H1 (cell line): Measurements from ENCODE around the gene SMIM33. TPM values are rescaled to one million over a fixed set of nuclear protein-coding genes. Genes with fewer than 3 reads are reported as not detected.

Experiments used
- CTCF ChIA-PET: fragments of 300-600 bp; sonication (Branson Sonifier 250); formaldehyde crosslinking; loops from one replicate; lab custom pipeline; 2021; ENCODE audit not compliant: partially characterized antibody; lab: Charles Lee
- POLR2A ChIA-PET: fragments of 300-600 bp; sonication (Branson Sonifier 250); formaldehyde crosslinking; loops from one replicate; lab custom pipeline; 2021; ENCODE audit warnings: inconsistent platforms; ENCODE audit not compliant: partially characterized antibody; lab: Charles Lee
- DNase-seq, 2 experiments: peaks; one replicate each; pipeline versions ENCODE4 v3.0.0 to v3.0.0-alpha.2; 2010 to 2022; ENCODE audit warnings: low spot score in 2 of 2, low read depth in 1 of 2, mixed read lengths in 1 of 2
- FAIRE-seq: peaks from 2 replicates; lab custom pipeline; 2011; peaks lifted over from hg19 to GRCh38; lab: Jason Lieb, UNC
- H2AFZ ChIP-seq: 2 replicates; pipeline ENCODE4 v1.8.1; 2012; ENCODE audit warnings: low read length, inconsistent platforms
- H2AK5ac ChIP-seq: 2 replicates; pipeline ENCODE4 v1.6.1; 2013; ENCODE audit warnings: low read depth, low read length
- H2BK120ac ChIP-seq: replicated peaks from 2 replicates; pipeline ENCODE3; 2013; ENCODE audit warnings: low read depth, low read length, inconsistent platforms
- H2BK12ac ChIP-seq: 2 replicates; pipeline ENCODE4 v1.6.1; 2013; ENCODE audit warnings: low read depth, low read length
- H2BK15ac ChIP-seq: 2 replicates; pipeline ENCODE4 v1.6.1; 2013; ENCODE audit warnings: low read length
- H2BK20ac ChIP-seq: 2 replicates; pipeline ENCODE4 v1.6.1; 2013; ENCODE audit warnings: low read length
- H2BK5ac ChIP-seq: 2 replicates; pipeline ENCODE4 v1.6.1; 2013; ENCODE audit warnings: low read depth, low read length
- H3K14ac ChIP-seq: 2 replicates; pipeline ENCODE4 v1.6.1; 2013; ENCODE audit warnings: inconsistent platforms; ENCODE audit not compliant: insufficient read length
- H3K18ac ChIP-seq: 2 replicates; pipeline ENCODE4 v1.6.1; 2013; ENCODE audit warnings: low read length; ENCODE audit errors: extremely low read depth
- H3K23ac ChIP-seq: 2 replicates; pipeline ENCODE4 v1.6.1; 2013; ENCODE audit warnings: inconsistent platforms; ENCODE audit not compliant: insufficient read length
- H3K23me2 ChIP-seq: 2 replicates; pipeline ENCODE4 v1.6.1; 2013; ENCODE audit warnings: low read depth, low read length
- H3K27ac ChIP-seq: 2 replicates; pipeline ENCODE4 v1.6.1; 2011; ENCODE audit warnings: low read depth, low read length, inconsistent platforms
- H3K27me3 ChIP-seq, 4 experiments: replicated peaks in 1 of 4; 1 replicate in 1 of 4; 2 replicates in 3 of 4; pipeline versions ENCODE4 v1.6.1 to v1.8.1; 2011 to 2013; ENCODE audit warnings: low read length in 3 of 4, mild to moderate bottlenecking in 3 of 4, inconsistent platforms in 2 of 4, mixed read lengths in 2 of 4, moderate library complexity in 1 of 4; ENCODE audit not compliant: control insufficient read depth in 3 of 4, insufficient read depth in 3 of 4; ENCODE audit errors: extremely low read depth in 1 of 4
- H3K36me3 ChIP-seq, 4 experiments: 2 replicates each; pipeline versions ENCODE4 v1.6.1 to v1.8.1; 2011 to 2013; ENCODE audit warnings: mild to moderate bottlenecking in 4 of 4, low read length in 3 of 4, moderate library complexity in 2 of 4, control low read depth in 1 of 4, inconsistent platforms in 1 of 4; ENCODE audit not compliant: insufficient read depth in 4 of 4, control insufficient read depth in 2 of 4
- H3K4ac ChIP-seq: replicated peaks from 2 replicates; pipeline ENCODE3; 2013; ENCODE audit warnings: low read length, low read depth, mixed read lengths, inconsistent platforms; ENCODE audit not compliant: insufficient read length
- H3K4me1 ChIP-seq, 4 experiments: replicated peaks in 1 of 4; 1 replicate in 1 of 4; 2 replicates in 3 of 4; pipeline versions ENCODE4 v1.6.1 to v1.8.1; 2011 to 2013; ENCODE audit warnings: low read length in 3 of 4, inconsistent platforms in 2 of 4, mixed read lengths in 1 of 4; ENCODE audit not compliant: insufficient read depth in 4 of 4, control insufficient read depth in 3 of 4
- H3K4me2 ChIP-seq, 2 experiments: 2 replicates each; pipeline versions ENCODE4 v1.6.1 to v1.8.1; 2011 to 2013; ENCODE audit warnings: low read depth in 2 of 2, low read length in 2 of 2, control low read depth in 1 of 2, inconsistent platforms in 1 of 2, mild to moderate bottlenecking in 1 of 2; ENCODE audit not compliant: insufficient read depth in 1 of 2
- H3K4me3 ChIP-seq, 4 experiments: fragments of 200-600, 300-600 bp in 1 of 4; sonication (generic), shearing (Covaris generic), sonication (Bioruptor Twin) in 1 of 4; 2 replicates each; pipeline versions ENCODE4 v1.5.1 to v1.8.1; 2011 to 2016; ENCODE audit warnings: low read length in 4 of 4, low read depth in 3 of 4, control low read depth in 2 of 4, inconsistent platforms in 2 of 4, mild to moderate bottlenecking in 2 of 4, mixed read lengths in 1 of 4, moderate library complexity in 1 of 4; ENCODE audit not compliant: insufficient read depth in 2 of 4; ENCODE audit errors: extremely low read depth in 1 of 4
- H3K56ac ChIP-seq: replicated peaks from 2 replicates; pipeline ENCODE3; 2013; ENCODE audit warnings: low read depth, mild to moderate bottlenecking, mixed read lengths, low read length, inconsistent platforms; ENCODE audit not compliant: insufficient read length
- H3K79me1 ChIP-seq: 2 replicates; pipeline ENCODE4 v1.6.1; 2013; ENCODE audit warnings: low read depth, low read length, control low read depth
- H3K79me2 ChIP-seq, 2 experiments: 2 replicates each; pipeline versions ENCODE4 v1.6.1 to v1.8.1; 2012 to 2013; ENCODE audit warnings: low read length in 2 of 2, mild to moderate bottlenecking in 2 of 2, inconsistent platforms in 1 of 2; ENCODE audit not compliant: insufficient read depth in 2 of 2, control insufficient read depth in 1 of 2
- H3K9ac ChIP-seq, 4 experiments: replicated peaks in 1 of 4; 1 replicate in 1 of 4; 2 replicates in 3 of 4; pipeline versions ENCODE4 v1.6.1 to v1.8.1; 2011 to 2013; ENCODE audit warnings: low read depth in 3 of 4, low read length in 3 of 4, control low read depth in 2 of 4, mild to moderate bottlenecking in 2 of 4, moderate library complexity in 2 of 4, inconsistent platforms in 1 of 4; ENCODE audit errors: extremely low read depth in 1 of 4
- H3K9me3 ChIP-seq, 2 experiments: 2 replicates each; pipeline versions ENCODE4 v1.6.1 to v1.8.1; 2012 to 2013; ENCODE audit warnings: mild to moderate bottlenecking in 2 of 2, moderate library complexity in 2 of 2, control low read depth in 1 of 2, inconsistent platforms in 1 of 2, low read depth in 1 of 2, low read length in 1 of 2, mixed read lengths in 1 of 2; ENCODE audit not compliant: insufficient read depth in 2 of 2
- H4K20me1 ChIP-seq, 2 experiments: replicated peaks in 1 of 2; 2 replicates each; pipeline versions ENCODE3 to v1.8.1; 2011 to 2013; ENCODE audit warnings: inconsistent platforms in 2 of 2, low read length in 2 of 2, mild to moderate bottlenecking in 1 of 2; ENCODE audit not compliant: insufficient read depth in 2 of 2, control insufficient read depth in 1 of 2
- H4K5ac ChIP-seq: 2 replicates; pipeline ENCODE4 v1.6.1; 2013; ENCODE audit warnings: low read length, low read depth, mixed read lengths, inconsistent platforms; ENCODE audit not compliant: insufficient read length
- H4K8ac ChIP-seq: 2 replicates; pipeline ENCODE4 v1.8.0; 2013; ENCODE audit warnings: mild to moderate bottlenecking, moderate library complexity, low read length, inconsistent platforms; ENCODE audit not compliant: insufficient read depth; ENCODE audit errors: extremely low read depth
- H4K91ac ChIP-seq: replicated peaks from 2 replicates; pipeline ENCODE3; 2013; ENCODE audit warnings: low read length, mixed read lengths, inconsistent platforms; ENCODE audit not compliant: insufficient read length
- KDM1A ChIP-seq: fragments of 200-600, 300-600 bp; sonication (generic); IDR thresholded peaks from 2 replicates; pipeline ENCODE4 v1.7.1; 2016; ENCODE audit warnings: mild to moderate bottlenecking, low read length, borderline replicate concordance
- SP1 ChIP-seq: IDR thresholded peaks from 2 replicates; pipeline ENCODE4 v1.6.1; 2011; ENCODE audit warnings: low read depth, low read length
- WGBS, 2 experiments: shearing (Covaris generic) in 1 of 2; methylation state at CpG; one replicate each; pipeline versions ENCODE4 v1.1.6 to v1.1.7; 2013 to 2015; ENCODE audit warnings: low lambda C conversion rate in 2 of 2, mixed read lengths in 2 of 2, inconsistent platforms in 1 of 2, low coverage in 1 of 2, missing lambda C conversion rate in 1 of 2; ENCODE audit not compliant: insufficient replicate concordance in 2 of 2, insufficient coverage in 1 of 2, insufficient read length in 1 of 2; ENCODE audit errors: extremely low coverage in 1 of 2, missing lambda C conversion rate in 1 of 2; 5-methylcytosine and 5-hydroxymethylcytosine counted together
- polyA plus RNA-seq, 7 experiments: library from polyadenylated mRNA; depleted of rRNA in 3 of 7; stranded (reverse) in 5 of 7; unstranded in 2 of 7; fragments of >200 nt in 5 of 7; fragments of 200-250 nt in 2 of 7; gene quantifications; 1 replicate in 5 of 7; 2 replicates in 1 of 7; 4 replicates in 1 of 7; pipeline versions ENCODE4 v1.2.1 to v1.2.3, GENCODE V29; 2011 to 2013; ENCODE audit warnings: missing spikeins in 2 of 7, mixed read lengths in 2 of 7
- total RNA-seq: library from RNA; stranded (reverse); fragmentation: NEBNext Ultra II Directional; extraction: Animal tissue kit (Norgen Biotek cat#: 25700); gene quantifications from 2 replicates; pipeline ENCODE4 v1.2.1, GENCODE V29; 2021

Gene SMIM33
- total and polyA plus RNA-seq, 2 of the 8 experiments (the other 6 are each of a cell fraction or from before 2014, with no cell fraction given): not detected

DNA sequence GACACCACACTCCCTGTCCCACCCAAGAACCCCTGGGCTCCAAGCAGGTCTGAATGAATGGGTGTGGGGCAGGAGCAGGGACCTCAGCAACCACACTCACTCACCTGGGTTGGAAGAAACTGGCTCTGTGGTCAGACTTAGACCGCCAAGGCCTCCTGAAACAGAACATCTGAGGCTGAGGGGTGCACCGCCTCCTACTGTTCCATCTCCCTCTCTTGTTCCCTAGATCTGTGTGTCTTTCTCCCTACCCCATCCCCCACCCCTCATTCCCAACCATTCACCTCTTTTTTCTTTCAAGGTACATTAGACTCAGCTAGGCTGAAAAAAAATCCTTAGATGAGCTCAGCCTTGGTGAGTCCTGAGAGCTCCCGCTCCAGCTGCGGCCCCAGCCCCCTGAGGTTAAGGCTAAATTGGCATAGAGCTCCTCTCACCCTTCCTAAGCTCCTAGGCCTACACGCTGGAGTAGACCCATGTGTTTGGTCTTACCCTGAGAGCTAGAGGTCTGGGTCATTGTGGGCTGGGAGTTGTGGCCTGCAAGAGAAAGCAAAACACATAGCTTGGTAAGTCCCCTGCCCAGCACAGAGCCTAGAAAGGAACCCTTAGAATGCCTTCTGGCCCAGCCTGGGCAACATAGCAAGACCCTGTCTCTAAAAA, 13.0 kb upstream of the SMIM33 start:
- Histone ChIP-seq H2BK5ac (no peak overlapping the region), H3K4me2 (no peak overlapping the region), H2AK5ac (no peak overlapping the region), H3K79me2 (no peaks in the 10 kb centered on the region), H3K9me3 (no peaks in the 10 kb centered on the region), H3K27ac (no peak overlapping the region), H3K23me2 (peaks cover 10% of the 10 kb centered on the region; the same call in 1 of the 2 replicates), H4K5ac (no peak overlapping the region), H4K8ac (0 out of 2 replicates have a peak overlapping the region, but pooled peaks have one; percentile 45), H3K56ac (no peak overlapping the region), H3K18ac (no peak overlapping the region), H2BK12ac (peak overlapping the region; percentile 62; the same call in 1 of the 2 replicates), H2AFZ (no peak overlapping the region), H3K9ac (no peak overlapping the region), H3K27me3 (no peaks in the 10 kb centered on the region), H3K36me3 (no peaks in the 10 kb centered on the region), H4K91ac (no peak overlapping the region), H3K14ac (no peak overlapping the region), H2BK120ac (no peak overlapping the region), H3K4ac (no peak overlapping the region), H2BK20ac (no peak overlapping the region), H3K79me1 (no peaks in the 10 kb centered on the region; the same call in none of the 2 replicates), H2BK15ac (0 out of 2 replicates have a peak overlapping the region, but pooled peaks have one; percentile 12), H3K4me1 (peaks cover 5 to 13% (median 11%) of the 10 kb centered on the region in 4 experiments; a peak in 6 of 7 replicates), H4K20me1 (peaks cover 0 to 8% of the 10 kb centered on the region in 2 experiments), H3K23ac (no peak overlapping the region), H3K4me3 (no peak overlapping the region)
- DNase-seq: no peak
- no peak for FAIRE-seq
- TF ChIP-seq KDM1A (peak; percentile 58; the same call in 1 of the 2 replicates), SP1 (no peak)
- WGBS, 2 experiments: 82% methylated on average over 5 of the region's 5 CpGs; no CpG with 5 or more reads in 1 of the 2 experiments
- CTCF ChIA-PET: interaction anchor here (0.7 to 3.0 kb wide), 7 partner anchors 10 to 176 kb away, joined by 3 to 12 read pairs (median 3); no protein-coding TSS in a partner anchor
- POLR2A ChIA-PET: interaction anchor here (0.6 to 1.3 kb wide), 4 partner anchors 10 to 308 kb away, joined by 3 to 4 read pairs (median 3); no protein-coding TSS in a partner anchor
